Measurements from ENCODE around the gene ZNF507.

DNA sequence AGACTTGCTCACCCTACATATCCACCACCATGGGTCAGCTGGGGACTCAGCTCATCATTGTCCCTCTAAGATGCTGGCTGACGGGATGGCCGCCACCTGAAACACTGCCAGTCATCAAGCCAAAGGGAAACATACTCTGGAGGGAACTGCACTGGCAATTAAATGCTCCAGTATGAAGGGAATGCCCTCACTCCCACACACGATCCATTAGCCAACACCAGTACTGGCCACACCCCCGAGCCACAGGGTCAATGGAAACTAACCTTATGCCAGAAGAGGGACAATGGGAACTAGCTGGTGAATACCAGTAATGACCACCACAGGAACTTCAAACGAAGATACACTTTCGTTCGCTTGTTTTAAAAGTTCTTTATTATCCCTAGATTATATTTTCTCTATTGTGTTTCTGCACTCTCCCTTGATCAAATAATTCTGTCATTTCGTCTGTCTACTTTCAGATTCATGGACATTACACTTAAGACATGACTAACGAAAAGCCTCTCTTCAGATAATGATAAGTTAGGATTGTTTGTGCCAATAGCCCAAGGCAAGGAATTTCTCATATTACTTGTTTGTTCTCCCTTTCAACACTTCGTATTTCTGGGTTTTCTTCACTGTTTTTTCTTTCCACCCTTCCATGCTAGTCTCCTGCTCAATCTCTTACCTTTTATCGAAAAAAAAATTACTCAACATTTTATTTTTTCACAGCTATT, 1.7 kb upstream of the ZNF507 start:
- TF ChIP-seq, protein P1, sequence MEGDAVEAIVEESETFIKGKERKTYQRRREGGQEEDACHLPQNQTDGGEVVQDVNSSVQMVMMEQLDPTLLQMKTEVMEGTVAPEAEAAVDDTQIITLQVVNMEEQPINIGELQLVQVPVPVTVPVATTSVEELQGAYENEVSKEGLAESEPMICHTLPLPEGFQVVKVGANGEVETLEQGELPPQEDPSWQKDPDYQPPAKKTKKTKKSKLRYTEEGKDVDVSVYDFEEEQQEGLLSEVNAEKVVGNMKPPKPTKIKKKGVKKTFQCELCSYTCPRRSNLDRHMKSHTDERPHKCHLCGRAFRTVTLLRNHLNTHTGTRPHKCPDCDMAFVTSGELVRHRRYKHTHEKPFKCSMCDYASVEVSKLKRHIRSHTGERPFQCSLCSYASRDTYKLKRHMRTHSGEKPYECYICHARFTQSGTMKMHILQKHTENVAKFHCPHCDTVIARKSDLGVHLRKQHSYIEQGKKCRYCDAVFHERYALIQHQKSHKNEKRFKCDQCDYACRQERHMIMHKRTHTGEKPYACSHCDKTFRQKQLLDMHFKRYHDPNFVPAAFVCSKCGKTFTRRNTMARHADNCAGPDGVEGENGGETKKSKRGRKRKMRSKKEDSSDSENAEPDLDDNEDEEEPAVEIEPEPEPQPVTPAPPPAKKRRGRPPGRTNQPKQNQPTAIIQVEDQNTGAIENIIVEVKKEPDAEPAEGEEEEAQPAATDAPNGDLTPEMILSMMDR (IDR thresholded peaks at IDR 0.05; ENCODE audit: poor library complexity), result no peak
- no peak for TF ChIP-seq EZH2 (IDR thresholded peaks at IDR 0.05; ENCODE audit: borderline replicate concordance)
- no peak for TF ChIP-seq EZH2phosphoT487 (IDR thresholded peaks at IDR 0.05; ENCODE audit: low read depth, severe bottlenecking, unreplicated experiment)
